Measurements from ENCODE around the gene MRPS21.

DNA sequence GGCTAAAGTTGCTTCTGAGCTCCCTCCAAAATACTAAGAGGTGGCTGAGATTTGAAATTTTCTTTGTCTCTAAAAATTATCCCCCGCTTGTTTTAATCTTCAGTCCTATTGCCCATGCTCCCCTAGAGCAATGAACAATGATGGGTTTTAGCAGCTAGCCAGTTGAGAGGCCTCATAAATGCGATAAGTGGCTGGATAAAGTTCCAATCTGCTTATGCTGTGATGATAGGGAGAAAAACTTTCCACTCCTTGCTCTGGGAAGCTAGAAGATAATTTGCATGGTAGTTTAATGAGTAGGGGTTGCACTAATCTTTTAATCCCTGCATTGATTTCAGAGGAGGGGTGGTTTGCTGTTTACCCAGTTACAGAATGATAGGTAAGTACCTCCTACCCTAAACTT, 18.1 kb downstream of the MRPS21 start:
- no peak for TF ChIP-seq CTCF (IDR thresholded peaks at IDR 0.05)
- TF ChIP-seq POLR2A (IDR thresholded peaks at IDR 0.05), result no peak
